Activated gamma-delta T cell treated with anti-CD3 and anti-CD28 coated beads, Interleukin-2, amount 50 U/mL, for 16 hours (primary cell): ENCODE data around the gene ZFYVE28.

Source experiments
- DNase-seq: peaks from one replicate; pipeline ENCODE4 v3.0.0-alpha.2; 2020; ENCODE audit warnings: low read depth

Gene ZFYVE28

GRCh38 chr4:2411786-2412510 is 6.5 kb downstream of the ZFYVE28 start:
- no peak for DNase-seq

- DNase-seq, result no peak
These were observed 9.1 kb downstream of the ZFYVE28 start for GRCh38 chr4:2409381-2409783.

- no peak for DNase-seq
These were observed 9.5 kb downstream of the ZFYVE28 start for GRCh38 chr4:2408976-2409375.

- DNase-seq, result no peak
These were observed 10.0 kb downstream of the ZFYVE28 start for GRCh38 chr4:2408401-2408958.

- DNase-seq, result no peak
These were observed 10.5 kb downstream of the ZFYVE28 start for GRCh38 chr4:2407991-2408342.

- no peak for DNase-seq
These were observed 11.5 kb downstream of the ZFYVE28 start for GRCh38 chr4:2406920-2407319.

- DNase-seq, result no peak
These were observed 12.0 kb downstream of the ZFYVE28 start for GRCh38 chr4:2406406-2406805.

- no peak for DNase-seq
These were observed 15.5 kb downstream of the ZFYVE28 start for GRCh38 chr4:2402941-2403340.

- no peak for DNase-seq
These were observed 16.2 kb downstream of the ZFYVE28 start for GRCh38 chr4:2402048-2402842.

GRCh38 chr4:2401610-2401983 is 16.8 kb downstream of the ZFYVE28 start:
- DNase-seq, result no peak

GRCh38 chr4:2400841-2401609 is 17.4 kb downstream of the ZFYVE28 start:
- DNase-seq, result no peak

- DNase-seq, result no peak
These were observed 18.7 kb downstream of the ZFYVE28 start for GRCh38 chr4:2399631-2400190.

GRCh38 chr4:2399216-2399615 is 19.2 kb downstream of the ZFYVE28 start:
- no peak for DNase-seq

- DNase-seq, result no peak
These were observed 20.7 kb downstream of the ZFYVE28 start for GRCh38 chr4:2397596-2398379.

- no peak for DNase-seq
These were observed 21.6 kb downstream of the ZFYVE28 start for GRCh38 chr4:2396781-2397368.

GRCh38 chr4:2395584-2395983 is 22.9 kb downstream of the ZFYVE28 start:
- DNase-seq, result no peak

GRCh38 chr4:2395038-2395437 is 23.4 kb downstream of the ZFYVE28 start:
- no peak for DNase-seq

GRCh38 chr4:2394528-2394927 is 23.9 kb downstream of the ZFYVE28 start:
- DNase-seq, result no peak

- DNase-seq, result no peak
These were observed 24.8 kb downstream of the ZFYVE28 start for GRCh38 chr4:2393353-2394270.
